Measurements from ENCODE around the gene ZSWIM4.
A peak's percentile ranks its signal among the peaks of the same experiment; 100 is the strongest.
"Not testable (repeated sequence)": the region's sequence is repeated elsewhere in the genome, so short reads cannot be mapped to it uniquely, and the experiment has no call there.

The ZSWIM4 gene

GRCh38 chr19:13850910-13851733 is 55.9 kb downstream of the ZSWIM4 start:
- DNase-seq (ENCODE audit: low spot score), result no peak

GRCh38 chr19:13851734-13852114 is 56.5 kb downstream of the ZSWIM4 start:
- DNase-seq (ENCODE audit: low spot score), result not testable (repeated sequence)

- not testable (repeated sequence) for DNase-seq (ENCODE audit: low spot score)
Observed at GRCh38 chr19:13852171-13852707, 57.0 kb downstream of the ZSWIM4 start.

GRCh38 chr19:13856497-13856896 is 61.3 kb downstream of the ZSWIM4 start:
- no peak for DNase-seq (ENCODE audit: low spot score)

- no peak for DNase-seq (ENCODE audit: low spot score)
Observed at GRCh38 chr19:13859361-13859880, 64.2 kb downstream of the ZSWIM4 start.

- DNase-seq (ENCODE audit: low spot score), result no peak
Observed at GRCh38 chr19:13860679-13861391, 65.6 kb downstream of the ZSWIM4 start.

GRCh38 chr19:13861392-13861713 is 66.1 kb downstream of the ZSWIM4 start:
- DNase-seq (ENCODE audit: low spot score), result no peak

GRCh38 chr19:13861714-13862531 is 66.7 kb downstream of the ZSWIM4 start:
- peak; percentile 95 for DNase-seq (ENCODE audit: low spot score)

- DNase-seq (ENCODE audit: low spot score), result no peak
Observed at GRCh38 chr19:13864046-13864666, 68.9 kb downstream of the ZSWIM4 start.

- DNase-seq (ENCODE audit: low spot score), result no peak
Observed at GRCh38 chr19:13864667-13865570, 69.7 kb downstream of the ZSWIM4 start.

GRCh38 chr19:13865571-13866462 is 70.6 kb downstream of the ZSWIM4 start:
- DNase-seq (ENCODE audit: low spot score), result peak; percentile 69

GRCh38 chr19:13866463-13867046 is 71.3 kb downstream of the ZSWIM4 start:
- no peak for DNase-seq (ENCODE audit: low spot score)

- DNase-seq (ENCODE audit: low spot score), result no peak
Observed at GRCh38 chr19:13868663-13869062, 73.4 kb downstream of the ZSWIM4 start.

GRCh38 chr19:13869281-13869680 is 74.0 kb downstream of the ZSWIM4 start:
- no peak for DNase-seq (ENCODE audit: low spot score)

GRCh38 chr19:13870873-13871272 is 75.6 kb downstream of the ZSWIM4 start:
- DNase-seq (ENCODE audit: low spot score), result no peak

GRCh38 chr19:13872339-13872694 is 77.1 kb downstream of the ZSWIM4 start:
- no peak for DNase-seq (ENCODE audit: low spot score)

GRCh38 chr19:13872695-13873389 is 77.6 kb downstream of the ZSWIM4 start:
- DNase-seq (ENCODE audit: low spot score), result peak; percentile 94

- DNase-seq (ENCODE audit: low spot score), result no peak
Observed at GRCh38 chr19:13873834-13874515, 78.7 kb downstream of the ZSWIM4 start.

Data from HuH-7.5 (cell line).